WTC11 (cell line): ENCODE results near the gene POMT2.

Source experiments
- CBFB ChIP-seq: sonication (generic); formaldehyde crosslinking; IDR thresholded peaks from 2 replicates; pipeline ENCODE4 v1.8.1; 2022; ENCODE audit warnings: mild to moderate bottlenecking, low read depth, missing genetic modification reagents
- CTCF ChIP-seq: fragments of 200-600 bp; IDR thresholded peaks from 2 replicates; pipeline ENCODE4 v1.8.0; 2022; ENCODE audit warnings: antibody characterized with exemption
- FOXP4 ChIP-seq: sonication (generic); formaldehyde crosslinking; IDR thresholded peaks from 2 replicates; pipeline ENCODE4 v1.8.0; 2022; ENCODE audit warnings: mild to moderate bottlenecking, missing genetic modification reagents
- USF2 ChIP-seq: sonication (generic); formaldehyde crosslinking; IDR thresholded peaks from 2 replicates; pipeline ENCODE4 v1.8.1; 2023; ENCODE audit warnings: mild to moderate bottlenecking, missing genetic modification reagents, moderate library complexity
- TF ChIP-seq, protein P1 (sequence below): sonication (generic); formaldehyde crosslinking; IDR thresholded peaks from 2 replicates; pipeline ENCODE4 v1.8.0; 2022; ENCODE audit warnings: mild to moderate bottlenecking, missing genetic modification reagents
- TF ChIP-seq, protein P2 (sequence below): fragments of 250-450 bp; sonication (Bioruptor Pico); IDR thresholded peaks from 2 replicates; pipeline ENCODE4 v2.1.2; 2022; ENCODE audit warnings: mild to moderate bottlenecking, moderate library complexity

DNA sequence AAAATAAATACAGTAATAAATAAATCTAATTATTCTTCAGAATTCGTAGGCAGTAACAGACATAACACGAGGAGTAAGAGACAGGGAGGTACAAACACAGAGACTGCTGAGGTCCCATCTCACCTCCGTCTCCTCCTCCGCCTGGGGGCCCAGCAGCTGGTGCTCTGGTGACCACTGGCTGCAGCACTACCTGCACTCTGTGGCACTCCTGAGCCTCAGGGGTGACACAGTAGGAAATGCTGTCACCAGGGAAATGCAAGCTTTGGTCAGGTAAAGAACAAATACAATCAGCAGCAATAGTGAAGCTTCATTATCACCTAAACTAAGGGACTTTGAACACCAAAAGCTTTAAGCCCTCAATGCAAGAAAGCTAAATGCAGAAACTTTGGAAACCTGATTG lies 19.7 kb upstream of the POMT2 start:
- TF ChIP-seq, protein P1, sequence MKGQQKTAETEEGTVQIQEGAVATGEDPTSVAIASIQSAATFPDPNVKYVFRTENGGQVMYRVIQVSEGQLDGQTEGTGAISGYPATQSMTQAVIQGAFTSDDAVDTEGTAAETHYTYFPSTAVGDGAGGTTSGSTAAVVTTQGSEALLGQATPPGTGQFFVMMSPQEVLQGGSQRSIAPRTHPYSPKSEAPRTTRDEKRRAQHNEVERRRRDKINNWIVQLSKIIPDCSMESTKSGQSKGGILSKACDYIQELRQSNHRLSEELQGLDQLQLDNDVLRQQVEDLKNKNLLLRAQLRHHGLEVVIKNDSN (CRISPR knock-in tag): no peak
- TF ChIP-seq CTCF (no peak), USF2 (CRISPR knock-in tag) (no peak), FOXP4 (CRISPR knock-in tag) (no peak), CBFB (no peak)
- TF ChIP-seq, protein P2, sequence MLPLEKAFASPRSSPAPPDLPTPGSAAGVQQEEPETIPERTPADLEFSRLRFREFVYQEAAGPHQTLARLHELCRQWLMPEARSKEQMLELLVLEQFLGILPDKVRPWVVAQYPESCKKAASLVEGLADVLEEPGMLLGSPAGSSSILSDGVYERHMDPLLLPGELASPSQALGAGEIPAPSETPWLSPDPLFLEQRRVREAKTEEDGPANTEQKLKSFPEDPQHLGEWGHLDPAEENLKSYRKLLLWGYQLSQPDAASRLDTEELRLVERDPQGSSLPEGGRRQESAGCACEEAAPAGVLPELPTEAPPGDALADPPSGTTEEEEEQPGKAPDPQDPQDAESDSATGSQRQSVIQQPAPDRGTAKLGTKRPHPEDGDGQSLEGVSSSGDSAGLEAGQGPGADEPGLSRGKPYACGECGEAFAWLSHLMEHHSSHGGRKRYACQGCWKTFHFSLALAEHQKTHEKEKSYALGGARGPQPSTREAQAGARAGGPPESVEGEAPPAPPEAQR (CRISPR knock-in tag): no peak
